BJ (cell line): ENCODE measurements around the gene HOXC5. TPM values are rescaled to one million over a fixed set of nuclear protein-coding genes. Genes with fewer than 3 reads are reported as not detected.

ENCODE experiments used
- CTCF ChIA-PET: fragments of 350-600 bp; formaldehyde crosslinking; extraction: SDS; loops from one replicate; lab custom pipeline; 2021; ENCODE audit warnings: antibody characterized with exemption, inconsistent platforms; lab: Yijun Ruan, JAX
- POLR2A ChIA-PET: fragments of 300-600 bp; sonication (Branson Sonifier 250); formaldehyde crosslinking; extraction: SDS; loops from one replicate; lab custom pipeline; 2021; ENCODE audit warnings: antibody characterized with exemption; lab: Charles Lee
- DNase-seq: peaks from one replicate; pipeline ENCODE4 v3.0.0-alpha.2; 2011; ENCODE audit warnings: low read depth
- H3K27me3 ChIP-seq: 2 replicates; pipeline ENCODE4 v1.6.0; 2011; ENCODE audit warnings: low read length; ENCODE audit not compliant: control insufficient read depth, insufficient read depth
- H3K36me3 ChIP-seq: 2 replicates; pipeline ENCODE4 v1.5.1; 2011; ENCODE audit warnings: low read length; ENCODE audit not compliant: control insufficient read depth, insufficient read depth
- H3K4me3 ChIP-seq: 2 replicates; pipeline ENCODE4 v1.5.1; 2011; ENCODE audit warnings: low read depth, mild to moderate bottlenecking, control low read depth, low read length
- CTCF ChIP-seq: IDR thresholded peaks from 2 replicates; pipeline ENCODE4 v1.5.1; 2011; ENCODE audit warnings: low read depth, mild to moderate bottlenecking, control low read depth, inconsistent platforms, low read length, moderate library complexity; ENCODE audit not compliant: insufficient read depth
- polyA plus RNA-seq: library from polyadenylated mRNA; depleted of rRNA; stranded (reverse); fragments of >200 nt; gene quantifications from 2 replicates; pipeline ENCODE4 v1.2.3, GENCODE V29; 2011

Gene HOXC5
- polyA plus RNA-seq, 1 experiment = not detected

- ChIA-PET POLR2A (no interaction called here), CTCF (interaction anchor here (1.0 to 10.1 kb wide), 9 partner anchors 8 to 183 kb away, joined by 3 to 88 read pairs (median 8); partner anchors contain the start of genes HOXC5 and HOXC8)
- no peak overlapping the region for H3K4me3 ChIP-seq
- no peaks in the 10 kb centered on the region; the same call in 1 of the 2 replicates for H3K36me3 ChIP-seq
- TF ChIP-seq CTCF = no peak
- peaks cover 3% of the 10 kb centered on the region; the same call in 1 of the 2 replicates for H3K27me3 ChIP-seq
- no peak for DNase-seq
Measured at GRCh38 chr12:54024581-54025305, 8.1 kb upstream of the HOXC5 start.

GRCh38 chr12:54025499-54026405 lies 7.1 kb upstream of the HOXC5 start:
- ChIA-PET CTCF (interaction anchor here (0.6 to 10.1 kb wide), 8 partner anchors 13 to 299 kb away, joined by 3 to 88 read pairs (median 6); no protein-coding TSS in a partner anchor), POLR2A (interaction anchor here (0.6 kb wide), 1 partner anchor 9 kb away, joined by 5 read pairs; no protein-coding TSS in a partner anchor)
- H3K27me3 ChIP-seq = peaks cover 3% of the 10 kb centered on the region; the same call in 1 of the 2 replicates
- H3K36me3 ChIP-seq = no peaks in the 10 kb centered on the region; the same call in 1 of the 2 replicates
- DNase-seq = no peak
- TF ChIP-seq CTCF = no peak
- no peak overlapping the region for H3K4me3 ChIP-seq

- POLR2A ChIA-PET = no interaction called here
- Histone ChIP-seq H3K27me3 (peaks cover 3% of the 10 kb centered on the region; the same call in 1 of the 2 replicates), H3K36me3 (peaks cover 2% of the 10 kb centered on the region; the same call in 1 of the 2 replicates), H3K4me3 (no peak overlapping the region)
- DNase-seq = no peak
- CTCF ChIA-PET = interaction anchor here (0.6 to 10.1 kb wide), 9 partner anchors 15 to 189 kb away, joined by 3 to 88 read pairs (median 4); partner anchors contain the start of gene HOXC8
- no peak for TF ChIP-seq CTCF
Measured at GRCh38 chr12:54026640-54027441, 6.0 kb upstream of the HOXC5 start.

GRCh38 chr12:54027442-54027786 lies 5.4 kb upstream of the HOXC5 start:
- Histone ChIP-seq H3K27me3 (peaks cover 3% of the 10 kb centered on the region; the same call in 1 of the 2 replicates), H3K4me3 (no peak overlapping the region), H3K36me3 (peaks cover 2% of the 10 kb centered on the region; the same call in 1 of the 2 replicates)
- CTCF ChIA-PET = interaction anchor here (0.6 to 10.1 kb wide), 9 partner anchors 15 to 281 kb away, joined by 3 to 88 read pairs (median 4); no protein-coding TSS in a partner anchor
- no peak for DNase-seq
- no peak for TF ChIP-seq CTCF
- POLR2A ChIA-PET = no interaction called here
